Activated naive CD8-positive, alpha-beta T cell (primary cell): ENCODE measurements around the gene DDX5.

ENCODE experiments used
- H3K27ac Mint-ChIP-seq: one replicate; pipeline ENCODE4 v1.8.0; 2021; ENCODE audit warnings: mixed read lengths
- H3K27me3 Mint-ChIP-seq: one replicate; pipeline ENCODE4 v1.8.0; 2021; ENCODE audit warnings: mixed read lengths
- H3K36me3 Mint-ChIP-seq: one replicate; pipeline ENCODE4 v1.8.0; 2021; ENCODE audit warnings: mixed read lengths
- H3K4me1 Mint-ChIP-seq: one replicate; pipeline ENCODE4 v1.8.0; 2021; ENCODE audit warnings: low read depth, mixed read lengths
- H3K4me3 Mint-ChIP-seq: one replicate; pipeline ENCODE4 v1.8.0; 2021; ENCODE audit warnings: mild to moderate bottlenecking, mixed read lengths
- H3K9me3 Mint-ChIP-seq: one replicate; pipeline ENCODE4 v1.8.0; 2021; ENCODE audit warnings: low read depth, mixed read lengths

DDX5 gene

GRCh38 chr17:64457156-64457555 is 48.9 kb downstream of the DDX5 start:
- Mint-ChIP-seq H3K4me3 (no peak overlapping the region), H3K27ac (no peak overlapping the region), H3K4me1 (peaks cover 18% of the 10 kb centered on the region), H3K27me3 (peaks cover 2% of the 10 kb centered on the region), H3K9me3 (no peaks in the 10 kb centered on the region), H3K36me3 (no peaks in the 10 kb centered on the region)

DNA sequence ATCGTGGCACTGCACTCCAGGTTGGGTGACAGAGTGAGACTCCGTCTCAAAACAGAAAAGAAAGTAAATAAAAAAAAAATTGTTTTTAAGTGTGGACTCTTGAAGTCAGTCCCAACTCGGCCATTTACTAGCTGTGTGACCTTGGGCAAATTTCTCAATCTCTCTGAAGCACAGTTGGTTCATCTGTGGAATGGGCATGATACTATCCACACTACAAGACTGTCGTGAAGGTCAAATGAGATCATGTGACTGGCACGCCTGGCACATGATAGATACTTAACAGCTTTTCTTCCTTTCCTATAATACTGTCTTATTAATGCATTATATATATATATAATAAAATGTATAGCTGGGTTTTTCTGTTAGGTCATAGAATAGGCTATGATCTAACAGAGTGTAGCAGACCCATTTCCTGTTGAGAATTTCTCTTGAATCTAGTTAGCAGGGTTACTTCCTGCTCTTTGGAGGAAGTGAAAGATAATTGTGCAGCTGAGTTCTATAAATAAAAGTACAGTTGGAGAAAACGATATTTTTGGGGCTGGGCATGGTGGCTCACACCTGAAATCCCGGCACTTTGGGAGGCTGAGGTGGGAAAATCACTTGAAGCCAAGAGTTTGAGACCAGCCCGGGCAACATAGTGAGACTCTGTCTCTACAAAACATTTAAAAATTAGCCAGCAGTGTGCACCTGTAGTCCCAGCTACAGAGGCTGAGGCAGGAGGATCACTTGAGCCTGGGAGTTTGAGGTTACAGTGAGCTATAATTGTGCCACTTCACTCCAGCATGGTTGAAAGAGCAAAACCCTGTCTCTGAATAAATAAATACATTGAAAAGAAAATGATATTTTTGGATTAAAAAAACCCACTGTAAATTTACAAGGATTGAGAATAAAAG is 49.9 kb downstream of the DDX5 start:
- no peaks in the 10 kb centered on the region for H3K36me3 Mint-ChIP-seq
- H3K27me3 Mint-ChIP-seq, result no peaks in the 10 kb centered on the region
- H3K9me3 Mint-ChIP-seq, result no peaks in the 10 kb centered on the region
- peaks cover 18% of the 10 kb centered on the region for H3K4me1 Mint-ChIP-seq
- peak overlapping the region; percentile 84 for H3K27ac Mint-ChIP-seq
- no peak overlapping the region for H3K4me3 Mint-ChIP-seq

- H3K27ac Mint-ChIP-seq, result no peak overlapping the region
- no peaks in the 10 kb centered on the region for H3K27me3 Mint-ChIP-seq
- H3K9me3 Mint-ChIP-seq, result no peaks in the 10 kb centered on the region
- H3K36me3 Mint-ChIP-seq, result no peaks in the 10 kb centered on the region
- H3K4me1 Mint-ChIP-seq, result peaks cover 7% of the 10 kb centered on the region
- no peak overlapping the region for H3K4me3 Mint-ChIP-seq
Observed at GRCh38 chr17:64449545-64449944, 56.5 kb downstream of the DDX5 start.

DNA sequence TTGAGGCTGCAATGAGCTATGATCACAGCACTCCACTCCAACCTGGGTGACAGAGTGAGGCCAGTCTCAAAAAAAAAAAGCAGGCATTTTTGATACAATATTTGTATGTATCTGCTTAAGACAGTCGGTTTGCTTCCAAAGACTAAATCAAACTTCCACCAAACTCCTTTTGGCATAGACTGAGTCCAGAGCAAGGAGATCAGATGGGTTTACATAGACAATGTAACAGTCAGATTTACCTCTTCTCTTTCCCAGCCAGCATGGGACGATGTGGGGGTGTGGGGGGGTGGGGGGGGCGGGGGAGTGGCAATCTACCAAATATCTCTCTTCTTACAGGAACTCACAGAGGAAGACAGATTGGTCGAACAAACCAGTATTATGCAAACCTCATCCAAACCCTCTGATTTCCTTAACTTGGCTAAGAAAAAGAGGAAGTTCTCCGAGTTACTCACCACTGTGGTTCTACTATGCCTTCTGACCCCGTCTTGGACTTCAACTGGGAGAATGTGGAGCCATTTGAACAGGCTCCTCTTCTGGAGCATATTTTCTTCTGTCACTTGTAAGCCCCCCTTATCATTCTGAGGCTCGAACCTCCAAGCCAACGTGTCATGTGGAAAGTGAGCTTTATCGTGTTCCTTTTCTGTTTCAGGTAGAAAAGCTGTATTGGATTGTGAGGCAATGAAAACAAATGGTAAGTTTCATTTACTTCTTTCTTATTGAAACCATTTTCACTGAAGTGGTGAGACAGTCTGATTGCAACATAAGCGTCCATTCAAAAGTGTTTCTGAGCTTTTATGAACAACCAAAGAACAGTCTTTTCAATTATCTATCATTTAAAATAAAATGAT is 57.2 kb downstream of the DDX5 start, which contains the start of gene MILR1:
TSS of gene MILR1 (plus strand) at position 451 of the 848 bp plus-strand sequence. CDS start at position 505, 54 bp downstream.
- Mint-ChIP-seq H3K27ac (no peak within 1 kb of the TSS), H3K27me3 (no peaks in the 10 kb centered on the region), H3K4me1 (peaks cover 7% of the 10 kb centered on the region), H3K9me3 (no peaks in the 10 kb centered on the region), H3K4me3 (no peak within 1 kb of the TSS), H3K36me3 (no peaks in the 10 kb centered on the region)
